ENCODE data around the gene KCNT2.
A peak's percentile ranks its signal among the peaks of the same experiment; 100 is the strongest.
"Not testable (repeated sequence)": the region's sequence is repeated elsewhere in the genome, so short reads cannot be mapped to it uniquely, and the experiment has no call there.

KCNT2 gene

DNA sequence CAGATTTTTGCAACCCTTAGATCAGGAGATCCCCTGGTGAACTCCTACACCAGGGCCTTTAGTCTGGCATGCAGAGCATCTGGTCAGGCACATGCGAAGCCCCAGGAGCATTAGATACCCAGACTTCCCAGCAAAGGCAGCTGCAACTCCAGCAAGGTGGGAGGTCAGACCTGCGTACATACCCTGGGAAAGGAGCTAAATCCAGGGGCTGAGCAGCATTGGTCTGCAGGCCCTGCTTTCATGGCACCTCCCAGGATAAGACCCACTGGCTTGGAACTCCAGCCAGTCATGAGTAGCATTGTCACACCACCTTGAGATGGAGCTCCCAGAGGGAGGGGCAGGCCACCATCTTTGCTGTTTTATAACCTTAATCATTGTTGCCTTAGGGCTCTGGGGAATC, 92.3 kb downstream of the KCNT2 start:
- no peak for DNase-seq (ENCODE audit: low read depth)

DNA sequence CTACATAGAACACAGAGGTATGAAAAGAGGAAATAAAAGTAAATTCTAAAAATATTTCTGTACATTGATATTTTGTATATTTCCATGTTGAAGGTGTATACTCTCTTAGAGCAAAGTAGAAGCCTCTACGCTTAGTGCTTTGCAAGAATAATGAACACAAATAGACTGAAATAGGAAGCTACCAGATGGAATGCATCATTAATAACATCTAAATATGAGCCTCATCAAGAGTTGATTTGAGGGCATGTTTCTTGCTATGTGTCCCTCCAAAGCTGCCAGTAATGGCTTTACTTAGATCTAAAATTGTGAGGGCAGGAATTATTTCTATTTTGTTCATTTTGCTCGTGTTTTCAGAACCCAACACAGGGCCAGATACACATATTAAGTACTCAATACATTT, 94.4 kb downstream of the KCNT2 start:
- no peak for DNase-seq (ENCODE audit: low read depth)

DNA sequence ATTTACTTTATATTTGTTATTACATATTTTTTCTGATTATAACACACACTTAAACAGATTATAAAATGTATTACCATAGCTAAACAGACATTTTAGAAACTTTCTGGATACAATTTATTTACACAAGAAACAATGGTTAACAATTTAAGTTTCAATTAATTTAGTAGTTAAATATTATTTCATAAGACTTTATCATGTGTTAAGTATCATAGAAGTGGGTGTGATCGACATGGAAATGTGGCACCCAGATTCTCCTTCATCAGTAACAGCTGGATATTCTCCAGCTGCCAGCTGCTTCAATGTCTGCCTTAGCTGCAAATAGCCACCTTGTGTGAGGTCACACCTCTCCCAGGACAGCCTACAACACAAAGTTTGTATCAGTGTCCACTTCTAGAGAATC, 97.8 kb downstream of the KCNT2 start:
- no peak for DNase-seq (ENCODE audit: low read depth)

DNA sequence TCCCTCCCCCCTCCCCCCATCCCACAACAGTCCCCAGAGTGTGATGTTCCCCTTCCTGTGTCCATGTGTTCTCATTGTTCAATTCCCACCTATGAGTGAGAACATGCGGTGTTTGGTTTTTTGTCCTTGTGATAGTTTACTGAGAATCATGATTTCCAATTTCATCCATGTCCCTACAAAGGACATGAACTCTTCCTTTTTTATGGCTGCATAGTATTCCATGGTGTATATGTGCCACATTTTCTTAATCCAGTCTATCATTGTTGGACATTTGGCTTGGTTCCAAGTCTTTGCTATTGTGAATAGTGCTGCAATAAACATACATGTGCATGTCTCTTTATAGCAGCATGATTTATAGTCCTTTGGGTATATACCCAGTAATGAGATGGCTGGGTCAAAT, 104.0 kb downstream of the KCNT2 start:
- not testable (repeated sequence) for DNase-seq (ENCODE audit: low read depth)

DNA sequence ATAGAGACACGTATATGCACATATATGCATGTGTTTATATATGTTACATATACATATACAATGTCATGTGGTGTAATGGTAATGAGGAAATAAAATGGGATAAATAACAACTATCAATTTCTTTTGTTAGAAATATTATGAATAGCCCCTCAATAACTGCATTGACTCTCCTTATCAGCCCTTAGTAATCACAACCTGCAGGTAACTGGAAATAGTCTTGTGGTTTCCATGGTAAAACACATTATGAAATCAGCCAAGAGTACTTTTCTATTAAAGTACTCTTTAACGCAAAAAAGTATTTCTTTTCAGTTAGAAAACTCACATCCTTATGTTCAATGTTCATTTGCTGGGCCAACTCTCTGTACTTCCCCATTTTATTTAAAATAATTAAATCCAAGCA, 105.8 kb downstream of the KCNT2 start:
- DNase-seq (ENCODE audit: low read depth) = no peak

DNA sequence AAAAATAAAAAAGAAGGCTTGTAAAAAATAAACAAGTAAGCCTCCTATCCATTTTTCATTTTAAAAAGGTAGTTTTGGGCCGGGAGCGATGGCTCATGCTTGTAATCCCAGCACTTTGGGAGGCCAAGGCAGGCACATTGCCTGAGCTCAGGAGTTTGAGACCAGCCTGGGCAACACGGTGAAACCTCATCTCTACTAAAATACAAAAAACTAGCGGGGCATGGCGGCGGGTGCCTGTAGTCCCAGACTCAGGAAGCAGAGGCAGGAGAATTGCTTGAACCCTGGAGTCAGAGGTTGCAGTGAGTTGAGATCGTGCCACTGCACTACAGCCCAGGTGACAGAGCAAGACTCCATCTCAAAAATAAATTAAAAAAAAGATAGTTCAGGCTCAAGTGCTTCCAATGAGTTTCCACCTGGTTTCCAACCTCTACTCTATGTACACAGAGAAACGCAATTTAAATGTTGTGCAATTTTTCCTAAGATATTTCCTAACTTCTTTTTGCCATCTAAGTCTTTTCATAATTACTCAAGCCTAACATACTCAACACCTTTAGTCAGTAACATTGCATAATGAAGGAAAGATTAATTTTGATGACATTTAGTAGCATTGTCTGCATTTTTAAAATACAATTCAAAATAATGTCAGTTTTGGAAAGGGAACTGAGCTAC, 106.3 kb downstream of the KCNT2 start:
- no peak for DNase-seq (ENCODE audit: low read depth)

DNA sequence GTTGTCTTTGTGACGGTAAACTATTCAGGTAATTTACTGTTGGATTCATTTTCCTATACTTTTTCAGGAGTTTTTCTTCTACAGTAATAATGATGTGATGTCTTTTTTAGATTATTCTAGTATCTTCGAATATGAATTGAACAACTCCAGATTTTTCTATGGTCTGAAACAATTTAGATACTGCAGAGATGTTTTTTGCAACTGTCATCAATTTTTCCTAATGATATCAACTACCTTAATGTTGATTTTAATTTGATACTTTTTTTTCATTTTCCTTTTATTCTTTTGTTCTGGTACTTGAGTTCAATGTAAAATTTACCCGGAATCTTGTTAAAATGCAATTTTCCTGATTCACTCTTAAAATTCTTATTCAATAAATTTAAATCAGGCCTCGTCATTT, 110.4 kb downstream of the KCNT2 start:
- DNase-seq (ENCODE audit: low read depth) = no peak

DNA sequence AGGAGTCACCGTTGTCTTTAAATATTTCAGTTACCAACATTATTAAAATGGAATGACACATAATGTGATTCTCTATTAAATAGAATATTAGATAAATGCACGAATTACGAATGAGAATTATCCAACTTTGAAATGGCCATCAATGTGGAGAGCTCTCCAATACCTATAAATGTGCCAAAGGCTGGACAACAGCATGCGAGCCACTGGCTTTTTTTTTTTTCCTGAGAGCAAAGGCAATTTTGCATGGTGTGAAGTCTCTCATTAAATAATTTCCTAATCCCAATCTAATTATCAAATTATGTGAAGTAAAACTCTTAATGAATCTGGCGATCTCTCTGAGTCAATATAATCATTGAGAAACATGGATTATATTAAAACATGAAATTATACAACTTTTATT, 113.5 kb downstream of the KCNT2 start:
- no peak for DNase-seq (ENCODE audit: low read depth)

DNA sequence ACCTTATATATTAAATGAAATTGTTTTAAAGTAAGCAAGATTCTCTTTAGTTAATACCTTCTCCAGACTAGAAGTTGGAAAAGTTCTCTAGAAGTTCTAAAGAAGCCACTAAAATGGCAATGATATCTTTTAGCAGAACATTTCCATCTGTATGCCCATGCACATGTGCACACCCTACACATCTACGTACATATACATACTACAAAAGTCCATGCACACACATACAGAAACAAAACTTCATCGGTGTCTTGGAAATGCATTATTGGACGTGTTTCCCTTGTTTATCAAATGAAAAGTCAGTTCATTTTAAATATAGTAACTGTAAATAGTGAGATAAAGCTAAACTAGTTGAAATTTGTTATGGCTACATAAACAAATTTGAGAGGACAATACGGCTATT, 114.4 kb downstream of the KCNT2 start:
- no peak for DNase-seq (ENCODE audit: low read depth)

DNA sequence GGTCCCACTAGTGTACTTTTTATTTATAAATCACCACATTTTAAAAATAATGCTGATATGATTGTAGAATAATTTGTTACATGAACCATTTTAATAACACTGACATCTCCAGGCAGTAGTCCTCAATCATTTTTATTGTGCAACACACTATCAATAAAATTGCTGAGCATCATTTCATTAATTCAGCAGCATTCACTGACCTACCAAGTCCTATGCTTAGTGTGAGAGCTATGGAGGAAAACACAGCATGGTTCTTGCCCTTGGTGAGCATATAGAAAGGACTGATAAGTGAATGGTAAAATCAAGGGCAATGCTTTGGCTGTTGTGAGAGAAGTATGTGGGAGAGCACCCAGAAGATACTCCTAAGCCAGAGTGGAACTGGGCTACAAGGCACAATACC, 119.7 kb downstream of the KCNT2 start:
- DNase-seq (ENCODE audit: low read depth) = no peak

DNA sequence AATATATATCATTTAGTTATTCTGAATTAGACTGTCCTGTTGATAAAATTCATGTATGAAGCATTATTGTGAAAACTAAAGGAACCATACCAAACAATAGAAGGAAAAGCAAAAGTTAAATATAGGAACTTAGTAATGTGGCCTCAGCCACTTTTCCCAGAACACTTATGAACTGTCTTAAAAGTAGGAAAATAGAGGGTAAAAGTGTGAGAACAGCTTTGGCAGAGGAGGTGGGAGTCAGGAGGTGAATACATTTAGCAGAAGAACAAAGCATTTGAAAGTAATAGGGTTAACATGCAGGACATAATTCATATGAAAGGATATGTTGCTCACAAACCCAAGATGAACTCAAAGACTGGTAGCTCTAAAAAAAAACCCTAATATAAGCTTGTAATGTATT, 121.9 kb downstream of the KCNT2 start:
- no peak for DNase-seq (ENCODE audit: low read depth)

DNA sequence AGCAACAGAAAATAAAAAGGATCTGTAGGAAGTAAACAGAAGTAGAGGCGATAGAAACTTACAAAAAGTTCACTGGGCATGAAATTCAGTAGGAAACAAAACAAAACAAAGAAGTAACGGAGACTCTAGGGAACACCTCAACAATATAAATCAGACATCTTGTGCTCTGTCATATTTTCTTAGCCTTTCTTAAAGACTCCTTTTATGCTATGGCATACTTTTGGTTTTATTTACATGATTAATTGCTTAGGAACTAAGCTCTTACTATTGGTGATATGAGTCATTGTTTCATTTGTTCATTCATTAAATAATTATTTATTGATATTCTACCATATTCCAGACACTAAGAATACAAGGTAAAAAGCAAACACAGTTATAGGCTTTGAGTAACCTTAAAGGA, 126.6 kb downstream of the KCNT2 start:
- no peak for DNase-seq (ENCODE audit: low read depth)

DNA sequence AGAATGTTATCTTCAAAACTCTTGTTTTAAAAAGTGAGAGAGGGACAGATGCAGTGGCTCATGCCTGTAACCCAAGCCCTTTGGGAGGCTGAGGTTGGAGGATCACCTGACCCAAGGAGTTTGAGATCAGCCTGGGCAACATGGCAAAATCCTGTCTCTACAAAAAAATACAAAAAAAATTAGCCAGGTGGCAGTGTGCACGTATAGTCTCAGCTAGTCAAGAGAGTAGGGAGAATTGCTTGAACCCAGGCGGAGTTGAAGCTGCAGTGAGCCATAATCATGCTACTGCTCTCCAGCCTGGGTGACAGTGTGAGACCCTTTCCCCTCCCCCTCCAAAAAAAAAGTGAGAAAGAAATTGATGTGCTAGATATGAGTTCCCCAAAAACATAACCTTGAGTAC, 131.0 kb downstream of the KCNT2 start:
- no peak for DNase-seq (ENCODE audit: low read depth)

DNA sequence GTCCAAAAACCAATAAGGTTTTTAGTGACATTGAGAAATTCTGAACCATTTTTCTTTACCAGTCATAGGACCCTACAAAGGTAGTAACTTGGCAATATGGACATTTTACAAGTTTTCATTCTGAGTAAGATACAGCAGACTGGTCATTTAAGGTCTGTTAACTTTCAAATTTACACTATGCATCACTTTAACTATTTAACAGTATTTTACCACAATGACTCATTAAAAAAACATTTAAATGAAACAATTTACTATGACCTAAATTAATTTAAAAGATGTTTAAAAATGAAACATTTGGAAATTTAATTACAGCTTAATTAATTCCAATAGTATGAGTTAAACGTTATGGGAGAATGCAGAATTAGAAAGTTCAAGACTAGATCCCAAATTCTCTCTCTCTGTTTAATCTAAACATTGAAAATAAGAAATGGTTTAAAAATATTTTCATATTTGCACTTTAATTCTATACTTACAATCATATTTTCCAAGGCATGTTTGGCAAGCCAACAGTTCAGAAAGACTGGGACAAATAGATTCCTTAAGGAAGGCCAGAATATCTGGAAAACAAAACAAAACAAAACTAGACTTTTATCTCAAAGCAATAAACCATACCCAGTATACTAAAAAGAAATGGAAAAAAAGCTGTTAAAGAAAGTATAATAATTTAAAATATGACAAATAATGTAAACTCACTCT, 140.9 kb downstream of the KCNT2 start:
- no peak for DNase-seq (ENCODE audit: low read depth)

DNA sequence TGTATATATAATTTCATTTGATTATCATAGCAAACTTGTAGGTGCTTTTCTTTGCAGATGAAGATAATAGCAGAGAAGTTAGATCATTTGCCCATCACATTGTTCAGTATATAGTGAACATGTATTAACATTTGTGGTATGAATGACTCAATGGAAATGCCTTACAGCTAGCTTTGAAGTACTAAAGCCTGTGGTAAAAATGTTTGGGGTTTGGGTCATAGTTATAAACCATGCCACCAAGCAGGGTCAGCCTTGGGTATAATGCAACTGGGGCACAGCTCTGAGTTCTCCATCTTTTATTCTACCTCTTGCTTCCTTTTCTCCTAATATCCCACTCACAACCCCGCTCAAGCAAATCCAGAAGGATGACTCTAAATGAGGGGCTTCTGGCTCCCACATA, 141.6 kb downstream of the KCNT2 start:
- DNase-seq (ENCODE audit: low read depth) = peak; percentile 32

DNA sequence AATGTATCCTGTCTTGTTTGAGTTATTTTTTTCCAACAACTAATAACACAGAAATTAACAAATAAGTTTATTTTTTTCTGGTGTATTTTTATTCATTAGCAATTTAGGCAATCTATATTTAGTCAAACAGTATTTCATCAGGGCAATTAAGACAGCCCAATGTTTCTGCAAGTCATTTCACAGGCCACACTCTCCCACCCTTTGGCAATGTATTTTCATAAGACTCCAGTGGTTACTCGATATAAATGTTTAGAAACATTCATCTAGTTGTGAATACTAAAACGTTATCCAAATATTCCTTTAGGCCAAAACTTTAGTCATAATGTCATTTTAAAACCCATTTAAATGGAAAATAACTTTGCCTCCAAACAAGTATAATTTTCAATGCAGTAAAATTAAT, 142.1 kb downstream of the KCNT2 start:
- no peak for DNase-seq (ENCODE audit: low read depth)

DNA sequence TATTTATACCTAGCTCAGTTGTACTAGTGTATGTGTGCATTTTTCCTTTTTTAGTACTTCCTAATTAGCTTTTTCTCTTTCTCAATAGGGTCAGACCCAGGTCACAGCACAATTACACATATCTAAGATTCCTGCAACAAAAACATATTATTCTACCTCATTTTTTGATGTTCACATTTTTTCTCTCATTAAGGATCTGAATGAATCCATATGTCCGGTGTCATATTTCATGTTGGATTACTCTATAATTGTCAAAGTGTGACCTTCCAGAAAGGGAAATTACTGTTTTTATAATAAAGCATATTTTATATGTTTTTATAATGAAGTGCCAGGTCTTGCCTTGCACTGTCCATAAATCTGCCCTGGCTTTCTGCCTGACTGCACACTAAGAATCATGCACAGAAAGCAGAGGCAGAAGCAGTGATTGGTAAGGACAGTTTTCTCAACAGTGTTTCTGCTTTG, 143.7 kb downstream of the KCNT2 start:
- DNase-seq (ENCODE audit: low read depth) = peak; percentile 61

DNA sequence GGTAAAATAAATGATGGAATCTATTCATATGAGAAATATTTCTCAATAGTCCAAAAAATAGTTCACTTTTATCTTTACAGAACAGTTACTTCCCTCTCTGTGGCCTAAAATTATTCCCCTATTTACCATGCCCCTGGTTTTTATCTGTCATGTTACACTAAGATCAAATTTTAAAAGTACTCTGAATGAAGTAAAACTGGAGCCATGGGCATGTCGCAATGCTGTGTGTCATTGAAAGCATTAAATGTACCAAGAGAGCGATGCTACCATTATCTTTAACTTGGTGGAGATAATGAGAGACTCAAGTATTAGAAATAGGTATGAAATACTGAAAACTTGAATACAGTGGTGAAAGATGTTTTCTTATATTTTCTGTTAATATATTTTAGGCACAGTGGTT, 146.2 kb downstream of the KCNT2 start:
- DNase-seq (ENCODE audit: low read depth) = no peak

DNA sequence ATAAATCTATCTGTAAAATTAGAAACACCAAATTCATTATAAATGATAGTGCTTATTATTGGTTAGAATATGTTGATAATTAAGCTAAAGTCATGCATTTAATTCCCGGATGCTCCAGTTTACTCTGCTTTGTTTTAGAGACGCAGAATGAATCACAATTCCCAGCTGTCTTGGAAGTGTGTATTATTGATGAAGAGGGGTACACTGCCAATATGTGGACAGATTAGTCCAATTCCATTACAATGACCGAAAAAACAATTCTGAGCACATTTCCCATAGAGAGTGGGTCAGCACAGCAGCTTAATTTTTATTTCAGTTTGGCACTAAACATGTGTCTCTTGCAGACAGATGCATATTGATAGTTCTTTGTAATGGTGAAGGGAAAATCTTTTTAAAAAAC, 146.7 kb downstream of the KCNT2 start:
- DNase-seq (ENCODE audit: low read depth) = no peak

DNA sequence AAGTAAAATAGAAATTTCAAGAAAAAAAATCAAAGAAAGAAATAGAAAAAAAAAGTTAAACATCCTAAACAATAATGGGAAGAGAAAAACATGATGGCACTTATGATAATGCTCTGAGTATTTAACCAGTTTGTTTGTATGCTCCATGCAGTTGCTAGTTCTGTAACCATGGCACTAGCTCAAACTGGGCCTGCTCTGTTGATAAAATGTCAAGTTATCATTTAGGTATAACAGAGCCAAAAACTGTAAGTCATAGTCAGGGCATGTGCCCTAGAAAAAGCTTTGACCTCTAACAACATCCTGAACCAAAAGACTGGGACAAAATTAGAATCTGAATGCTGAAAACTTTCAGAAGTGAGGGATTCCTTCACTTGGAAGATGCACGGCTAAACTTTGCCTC, 148.9 kb downstream of the KCNT2 start:
- no peak for DNase-seq (ENCODE audit: low read depth)

DNA sequence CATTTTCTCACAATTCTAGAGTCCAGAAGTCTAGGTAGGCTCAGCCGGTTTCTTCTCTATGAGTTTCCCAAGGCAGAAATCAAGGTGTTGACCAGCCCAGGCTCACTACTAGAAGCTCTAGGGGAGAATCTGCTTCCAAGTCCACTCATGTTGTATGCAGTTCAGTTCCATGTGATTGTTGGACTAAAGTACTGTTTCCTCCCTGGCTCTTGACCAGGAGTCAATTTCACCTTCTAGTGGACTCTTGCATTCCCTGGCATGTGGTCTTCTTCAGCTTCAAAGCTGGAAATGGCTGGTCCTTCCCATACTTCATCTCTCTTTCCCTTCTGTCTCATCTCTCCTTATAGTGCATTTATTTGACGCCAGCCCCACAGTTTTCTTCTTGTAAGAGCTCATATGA, 153.4 kb downstream of the KCNT2 start:
- DNase-seq (ENCODE audit: low read depth) = no peak

DNA sequence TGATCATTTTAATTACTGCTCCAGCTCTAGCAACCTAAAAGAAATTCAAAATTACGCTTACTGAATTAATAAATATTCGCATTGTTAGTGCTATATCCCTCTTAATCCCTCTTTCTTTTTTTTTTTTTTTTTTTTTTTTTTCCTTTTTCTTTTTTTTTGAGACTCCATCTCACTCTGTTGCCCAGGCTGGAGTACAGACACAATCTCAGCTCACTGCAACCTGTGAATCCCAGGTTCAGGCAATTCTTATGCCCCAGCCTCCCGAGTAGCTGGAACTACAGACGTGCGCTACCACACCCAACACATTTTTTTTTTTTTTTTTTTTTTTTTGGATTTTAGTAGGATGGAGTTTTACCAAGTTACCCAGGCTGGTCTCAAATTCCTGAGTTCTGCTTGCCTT, 157.1 kb downstream of the KCNT2 start:
- DNase-seq (ENCODE audit: low read depth) = no peak

DNA sequence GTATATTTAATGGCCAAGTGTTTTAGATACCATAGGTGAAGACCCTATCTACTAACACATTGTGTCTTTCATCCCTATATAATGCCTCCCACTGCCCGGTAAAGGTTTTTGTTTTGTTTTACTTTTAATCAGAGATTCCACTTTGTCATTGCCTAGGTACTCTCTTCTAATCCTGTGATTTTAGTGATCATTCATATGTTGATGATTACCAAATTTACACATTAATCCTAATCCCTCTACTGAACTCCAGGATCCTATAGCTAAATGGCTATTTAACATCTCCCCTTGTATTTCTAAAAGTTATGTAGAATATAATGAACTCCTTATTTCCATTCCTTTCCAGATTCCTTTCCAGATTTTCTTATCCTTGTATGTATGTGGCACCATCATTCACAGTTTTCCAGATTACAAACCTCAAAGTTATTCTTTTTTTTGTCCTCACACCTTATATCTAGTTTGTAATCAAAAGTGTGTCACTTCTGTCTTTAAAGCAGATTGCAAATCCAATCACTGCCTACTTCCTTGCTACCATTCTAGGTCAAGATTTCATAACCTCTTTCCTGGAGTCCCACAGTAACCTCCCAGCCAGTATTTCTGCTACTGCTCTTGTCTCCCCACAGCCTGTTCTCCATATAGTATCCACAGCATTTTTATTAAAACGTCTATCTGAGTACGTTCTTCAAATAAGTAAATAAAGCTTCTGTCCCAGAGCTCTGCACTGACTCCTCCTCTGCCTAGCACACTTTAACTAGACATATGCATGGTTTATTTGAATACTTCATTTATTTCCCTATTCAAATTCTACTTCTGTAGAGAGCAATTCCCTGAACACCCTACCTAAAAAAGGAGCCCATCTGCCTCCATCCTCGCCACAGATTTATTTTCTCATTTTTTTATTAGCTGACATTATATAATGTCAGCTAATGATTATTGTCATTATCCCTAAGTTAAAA, 157.8 kb downstream of the KCNT2 start:
- DNase-seq (ENCODE audit: low read depth) = no peak

Data from GM04503 (cell line).